Measurements from ENCODE around the gene IZUMO1.
"Not testable (repeated sequence)": the region's sequence is repeated elsewhere in the genome, so short reads cannot be mapped to it uniquely, and the experiment has no call there.

IZUMO1 gene

DNA sequence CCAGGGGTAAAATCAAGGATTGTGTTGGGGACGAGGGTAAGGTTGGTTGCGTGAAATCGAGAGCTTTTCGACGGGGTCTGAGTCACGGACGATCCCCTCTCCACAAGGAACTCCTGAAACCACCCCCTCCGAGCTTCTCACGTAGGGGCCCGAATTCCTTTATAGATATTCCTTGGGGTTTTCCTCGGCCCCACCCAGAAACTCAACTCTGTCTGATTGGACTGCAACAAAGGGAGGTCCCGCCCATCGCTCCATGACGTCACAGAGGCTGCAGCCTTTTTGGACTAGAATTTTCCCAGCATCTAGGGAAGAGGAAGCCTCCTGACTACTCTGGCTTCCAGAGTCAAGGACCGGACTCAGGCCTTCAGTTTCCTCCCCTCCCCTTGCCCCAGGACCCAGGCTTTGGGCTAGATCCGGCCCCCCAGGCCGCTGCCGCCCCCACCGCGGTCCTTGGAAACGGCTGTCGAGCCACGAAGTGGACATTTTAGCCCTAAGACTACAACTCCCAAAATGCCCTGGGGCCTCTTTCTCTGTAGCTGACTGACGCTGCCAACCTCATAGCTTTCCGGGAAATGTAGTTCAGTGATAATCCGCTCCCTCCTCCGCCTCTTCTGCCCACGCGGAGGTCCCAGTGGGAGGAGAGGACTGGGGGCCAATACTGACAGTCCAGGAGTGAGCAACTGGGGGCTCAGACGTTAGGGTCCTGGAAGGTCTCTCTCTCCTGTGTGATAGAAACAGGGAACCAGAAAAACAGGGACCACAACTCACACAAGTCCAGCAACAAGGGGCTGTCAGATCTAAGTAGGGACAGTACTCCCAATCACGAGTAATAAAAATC, at the start of gene IZUMO1:
Gene IZUMO1 (minus strand): TSS at position 172 of the 838 bp plus-strand sequence. CDS start 1,050 bp downstream, outside the sequence.
- DNase-seq = peak; percentile 88
- Mint-ChIP-seq H3K36me3 (ENCODE audit: low read depth) (no peaks in the 10 kb centered on the region), H3K27me3 (ENCODE audit: low read depth, poor library complexity) (peaks cover 26% of the 10 kb centered on the region), H3K27ac (no peak within 1 kb of the TSS), H3K4me3 (peak within 1 kb of the TSS; percentile 76), H3K4me1 (peaks cover 19% of the 10 kb centered on the region), H3K9me3 (peaks cover 13% of the 10 kb centered on the region)
- TF ChIP-seq, protein P1, sequence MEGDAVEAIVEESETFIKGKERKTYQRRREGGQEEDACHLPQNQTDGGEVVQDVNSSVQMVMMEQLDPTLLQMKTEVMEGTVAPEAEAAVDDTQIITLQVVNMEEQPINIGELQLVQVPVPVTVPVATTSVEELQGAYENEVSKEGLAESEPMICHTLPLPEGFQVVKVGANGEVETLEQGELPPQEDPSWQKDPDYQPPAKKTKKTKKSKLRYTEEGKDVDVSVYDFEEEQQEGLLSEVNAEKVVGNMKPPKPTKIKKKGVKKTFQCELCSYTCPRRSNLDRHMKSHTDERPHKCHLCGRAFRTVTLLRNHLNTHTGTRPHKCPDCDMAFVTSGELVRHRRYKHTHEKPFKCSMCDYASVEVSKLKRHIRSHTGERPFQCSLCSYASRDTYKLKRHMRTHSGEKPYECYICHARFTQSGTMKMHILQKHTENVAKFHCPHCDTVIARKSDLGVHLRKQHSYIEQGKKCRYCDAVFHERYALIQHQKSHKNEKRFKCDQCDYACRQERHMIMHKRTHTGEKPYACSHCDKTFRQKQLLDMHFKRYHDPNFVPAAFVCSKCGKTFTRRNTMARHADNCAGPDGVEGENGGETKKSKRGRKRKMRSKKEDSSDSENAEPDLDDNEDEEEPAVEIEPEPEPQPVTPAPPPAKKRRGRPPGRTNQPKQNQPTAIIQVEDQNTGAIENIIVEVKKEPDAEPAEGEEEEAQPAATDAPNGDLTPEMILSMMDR (IDR thresholded peaks at IDR 0.05) = no peak

DNA sequence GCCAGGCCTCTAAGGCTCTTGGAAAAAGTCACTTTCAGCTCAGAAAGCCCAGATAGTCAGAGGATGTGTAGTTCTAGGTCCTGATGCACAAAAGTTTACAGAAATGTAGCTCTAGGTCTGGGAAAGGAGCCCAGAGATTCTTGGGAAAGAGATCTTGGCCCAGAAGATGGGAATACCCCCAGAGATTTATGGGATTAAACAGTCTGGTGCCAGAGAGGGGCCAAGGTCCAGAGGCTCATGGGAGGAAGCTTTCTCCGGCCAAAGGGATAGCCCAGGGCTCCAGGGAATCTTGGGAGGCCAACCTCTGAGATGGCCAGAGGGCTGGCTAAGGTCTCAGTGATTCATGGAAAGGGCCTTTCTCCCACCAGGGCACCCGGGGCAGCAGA, 49.0 kb upstream of the IZUMO1 start:
- H3K27me3 Mint-ChIP-seq (ENCODE audit: low read depth, poor library complexity) = peaks cover 2% of the 10 kb centered on the region
- peak overlapping the region; percentile 92 for H3K27ac Mint-ChIP-seq
- DNase-seq = no peak
- peaks cover 37% of the 10 kb centered on the region for H3K4me1 Mint-ChIP-seq
- H3K36me3 Mint-ChIP-seq (ENCODE audit: low read depth) = peaks cover 9% of the 10 kb centered on the region
- H3K4me3 Mint-ChIP-seq = peak overlapping the region; percentile 93
- TF ChIP-seq, protein P1 (IDR thresholded peaks at IDR 0.05) = no peak
- no peaks in the 10 kb centered on the region for H3K9me3 Mint-ChIP-seq

GRCh38 chr19:48795055-48795684, 48.5 kb upstream of the IZUMO1 start:
- peak; percentile 88 for DNase-seq
- Mint-ChIP-seq H3K27ac (peak overlapping the region; percentile 92), H3K36me3 (ENCODE audit: low read depth) (peaks cover 6% of the 10 kb centered on the region), H3K4me1 (peaks cover 34% of the 10 kb centered on the region), H3K4me3 (peak overlapping the region; percentile 93), H3K27me3 (ENCODE audit: low read depth, poor library complexity) (peaks cover 2% of the 10 kb centered on the region), H3K9me3 (no peaks in the 10 kb centered on the region)
- TF ChIP-seq, protein P1 (IDR thresholded peaks at IDR 0.05) = peak; percentile 96

- Mint-ChIP-seq H3K27me3 (ENCODE audit: low read depth, poor library complexity) (peaks cover 2% of the 10 kb centered on the region), H3K4me1 (peaks cover 30% of the 10 kb centered on the region), H3K27ac (no peak overlapping the region), H3K36me3 (ENCODE audit: low read depth) (peaks cover 4% of the 10 kb centered on the region), H3K9me3 (no peaks in the 10 kb centered on the region), H3K4me3 (peak overlapping the region; percentile 93)
- TF ChIP-seq, protein P1 (IDR thresholded peaks at IDR 0.05) = no peak
- no peak for DNase-seq
These were observed 47.6 kb upstream of the IZUMO1 start for GRCh38 chr19:48794291-48794690.

- no peaks in the 10 kb centered on the region for H3K9me3 Mint-ChIP-seq
- no peak overlapping the region for H3K27ac Mint-ChIP-seq
- peaks cover 19% of the 10 kb centered on the region for H3K4me1 Mint-ChIP-seq
- peaks cover 3% of the 10 kb centered on the region for H3K27me3 Mint-ChIP-seq (ENCODE audit: low read depth, poor library complexity)
- TF ChIP-seq, protein P1 (IDR thresholded peaks at IDR 0.05) = no peak
- no peak overlapping the region for H3K4me3 Mint-ChIP-seq
- peaks cover 3% of the 10 kb centered on the region for H3K36me3 Mint-ChIP-seq (ENCODE audit: low read depth)
- no peak for DNase-seq
These were observed 46.6 kb upstream of the IZUMO1 start for GRCh38 chr19:48793271-48793670.

DNA sequence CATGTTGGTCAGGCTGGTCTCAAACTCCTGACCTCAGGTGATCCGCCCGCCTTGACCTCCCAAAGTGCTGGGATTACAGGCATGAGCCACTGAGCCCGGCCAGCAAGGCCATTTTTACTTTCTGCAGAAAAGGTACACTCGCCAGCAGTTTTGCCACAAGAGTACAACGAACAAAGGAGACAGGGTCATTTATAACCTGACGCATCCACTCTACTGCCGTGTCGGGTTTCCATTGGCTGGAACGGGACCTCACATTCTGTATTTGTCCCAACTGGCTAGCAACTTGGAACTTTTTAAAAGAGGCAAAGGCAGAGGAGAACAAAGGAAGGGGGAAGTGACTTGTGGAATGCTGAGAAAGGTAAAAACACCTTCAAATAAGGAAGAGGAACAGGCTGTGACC, 40.6 kb upstream of the IZUMO1 start:
- H3K27me3 Mint-ChIP-seq (ENCODE audit: low read depth, poor library complexity) = peaks cover 19% of the 10 kb centered on the region
- H3K9me3 Mint-ChIP-seq; H3K27ac Mint-ChIP-seq; DNase-seq; H3K36me3 Mint-ChIP-seq (ENCODE audit: low read depth); H3K4me3 Mint-ChIP-seq: not testable (repeated sequence)
- peaks cover 13% of the 10 kb centered on the region for H3K4me1 Mint-ChIP-seq

DNA sequence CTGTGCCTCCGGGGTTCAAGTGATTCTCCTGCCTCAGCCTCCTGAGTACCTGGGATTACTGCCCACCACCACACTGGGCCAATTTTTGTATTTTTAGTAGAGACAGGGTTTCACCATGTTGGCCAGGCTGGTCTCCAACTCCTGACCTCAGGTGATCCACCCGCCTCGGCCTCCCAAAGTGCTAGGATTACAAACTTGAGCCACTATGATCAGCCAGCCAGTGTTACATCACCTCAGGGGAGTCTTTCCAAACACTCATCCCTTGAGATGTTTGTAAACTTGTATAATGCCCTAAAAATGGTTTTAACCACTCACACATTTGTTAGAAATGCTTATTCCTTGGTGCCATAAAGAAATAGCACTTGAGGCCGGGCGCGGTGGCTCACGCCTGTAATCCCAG, 39.7 kb upstream of the IZUMO1 start:
- H3K36me3 Mint-ChIP-seq (ENCODE audit: low read depth); H3K9me3 Mint-ChIP-seq; H3K4me3 Mint-ChIP-seq; H3K27ac Mint-ChIP-seq; DNase-seq: not testable (repeated sequence)
- H3K4me1 Mint-ChIP-seq = peaks cover 15% of the 10 kb centered on the region
- peaks cover 16% of the 10 kb centered on the region for H3K27me3 Mint-ChIP-seq (ENCODE audit: low read depth, poor library complexity)
